CD4-positive, alpha-beta T cell treated with Interferon alpha-2 for 1 hour (primary cell): ENCODE measurements around the gene ODAD4.

ENCODE experiments used
- DNase-seq, 2 donors: peaks; one replicate each; pipeline ENCODE4 v3.0.0-alpha.2; 2020 to 2022

Gene ODAD4

DNA sequence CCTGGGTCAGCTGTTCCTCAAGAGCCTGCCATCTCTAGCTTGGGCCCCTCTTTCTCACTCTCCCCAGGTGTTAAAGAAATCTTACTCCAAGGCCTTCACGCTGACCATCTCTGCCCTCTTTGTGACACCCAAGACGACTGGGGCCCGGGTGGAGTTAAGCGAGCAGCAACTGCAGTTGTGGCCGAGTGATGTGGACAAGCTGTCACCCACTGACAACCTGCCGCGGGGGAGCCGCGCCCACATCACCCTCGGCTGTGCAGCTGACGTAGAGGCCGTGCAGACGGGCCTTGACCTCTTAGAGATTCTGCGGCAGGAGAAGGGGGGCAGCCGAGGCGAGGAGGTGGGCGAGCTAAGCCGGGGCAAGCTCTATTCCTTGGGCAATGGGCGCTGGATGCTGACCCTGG, 43.0 kb downstream of the ODAD4 start:
- no peak for DNase-seq

DNA sequence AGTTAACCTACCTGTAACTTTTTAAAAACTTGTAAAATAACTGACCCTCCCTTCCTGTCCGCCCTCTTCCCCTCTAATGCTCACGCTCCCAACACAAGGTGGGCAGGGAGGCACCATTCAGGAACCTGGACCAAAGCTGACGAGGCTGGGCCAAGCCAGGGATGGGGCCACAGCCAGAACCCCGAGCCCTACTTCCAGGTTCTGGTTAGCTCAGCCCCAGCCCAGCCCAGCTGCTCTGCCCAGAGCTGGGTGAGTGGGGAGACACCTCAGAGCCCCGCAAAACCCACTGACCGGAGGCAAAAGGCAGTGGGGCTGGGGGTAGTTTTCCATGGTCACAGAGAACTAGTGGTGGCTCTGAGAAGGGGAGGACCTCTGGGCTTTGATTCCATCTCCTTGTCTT, 43.6 kb downstream of the ODAD4 start:
- no peak for DNase-seq

DNA sequence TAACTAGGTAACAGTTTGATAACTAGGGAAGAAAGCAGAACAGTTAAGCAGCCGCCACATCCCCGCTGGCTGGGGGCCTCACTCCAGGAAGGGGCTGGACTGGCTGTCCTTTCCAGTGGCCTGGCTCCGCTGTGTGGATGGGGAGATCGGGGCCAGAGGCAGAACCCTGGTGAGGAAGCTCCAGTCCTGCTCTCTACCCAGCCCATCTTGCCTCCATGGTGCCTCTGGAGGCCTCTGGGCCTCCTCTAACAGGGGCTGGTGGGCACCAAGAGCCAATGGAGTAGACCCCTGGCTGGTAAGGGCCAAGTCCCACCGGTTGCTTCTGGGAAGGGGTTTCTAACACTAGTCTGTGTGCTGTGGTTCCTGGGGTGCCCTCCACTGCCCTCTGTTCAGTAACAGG, 44.2 kb downstream of the ODAD4 start:
- no peak for DNase-seq

DNA sequence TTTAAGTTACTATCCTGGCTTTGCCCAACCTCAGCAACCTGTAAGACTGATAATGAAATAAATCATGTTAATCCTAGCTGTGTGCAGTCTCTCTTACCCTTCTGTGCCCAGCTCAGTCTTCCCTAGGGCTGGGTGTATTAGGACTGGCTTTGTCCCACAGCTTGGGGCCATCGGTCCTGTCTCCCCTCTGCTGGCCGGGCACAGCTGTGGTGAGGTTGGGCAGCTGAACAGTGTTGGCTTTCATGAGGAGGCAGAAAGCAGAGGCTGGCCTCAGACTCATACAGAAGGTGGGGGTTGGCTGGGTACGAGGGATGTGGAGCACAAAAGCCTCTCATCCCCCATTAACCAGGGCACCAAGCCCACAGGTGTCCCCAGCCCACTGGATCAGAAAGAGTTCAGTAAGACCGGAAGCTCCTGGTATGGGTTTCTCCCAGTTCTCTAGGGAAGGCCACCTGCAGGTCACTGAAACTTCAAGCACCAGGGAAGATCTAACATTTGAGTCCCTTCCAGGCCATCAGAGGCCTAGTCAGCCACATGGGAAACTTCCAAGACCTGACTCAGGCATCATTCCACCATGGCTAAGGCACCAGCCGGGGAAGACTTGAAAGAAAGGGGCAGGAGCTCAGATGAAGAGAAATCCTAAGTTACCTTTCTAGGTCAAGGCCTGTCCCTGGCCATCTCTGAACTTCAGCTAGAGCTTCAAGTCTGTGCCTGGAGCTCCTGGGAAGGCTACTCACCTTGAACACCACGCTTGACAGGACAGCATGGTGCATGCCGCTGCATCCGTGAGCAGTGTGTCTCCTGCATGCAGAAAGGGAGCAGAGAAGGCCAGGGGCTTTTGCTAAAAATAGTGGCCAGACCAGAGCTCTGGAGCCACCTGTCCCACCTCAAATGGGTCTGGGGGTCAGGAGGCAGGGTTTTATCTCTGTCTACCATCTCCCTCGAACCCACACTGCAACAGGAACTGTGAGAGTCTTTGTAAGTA, 45.0 kb downstream of the ODAD4 start:
- no peak for DNase-seq

DNA sequence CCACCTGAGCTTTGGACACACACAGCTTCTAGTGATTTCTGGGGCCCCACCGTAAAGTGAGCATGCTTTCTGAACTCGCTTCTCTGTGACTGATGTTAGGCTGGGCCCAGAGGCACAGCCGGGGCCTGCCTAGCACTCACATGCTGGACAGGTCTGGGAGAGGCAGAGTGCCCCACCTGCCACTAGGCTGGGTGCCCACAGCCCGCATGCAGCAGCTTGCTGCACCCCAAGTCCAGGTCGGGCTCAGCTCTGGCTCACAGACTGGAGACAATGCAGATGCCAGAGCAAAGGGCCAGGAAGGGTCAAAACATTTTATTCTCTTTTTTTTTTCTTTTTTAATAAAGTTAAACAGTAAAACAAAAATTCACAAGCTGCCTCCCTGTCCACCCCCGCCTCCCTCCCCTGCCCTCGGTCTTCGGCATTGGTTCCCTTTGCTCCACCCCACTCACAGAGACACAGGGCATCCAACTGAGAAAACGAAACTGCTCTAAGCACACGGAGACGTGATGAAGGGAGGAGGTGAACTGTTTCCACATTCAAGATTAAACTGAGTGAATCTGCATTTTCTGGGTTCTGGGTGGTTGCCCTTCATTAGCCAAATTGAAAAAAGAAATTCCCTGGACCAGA, 45.8 kb downstream of the ODAD4 start:
- DNase-seq: no peak

DNA sequence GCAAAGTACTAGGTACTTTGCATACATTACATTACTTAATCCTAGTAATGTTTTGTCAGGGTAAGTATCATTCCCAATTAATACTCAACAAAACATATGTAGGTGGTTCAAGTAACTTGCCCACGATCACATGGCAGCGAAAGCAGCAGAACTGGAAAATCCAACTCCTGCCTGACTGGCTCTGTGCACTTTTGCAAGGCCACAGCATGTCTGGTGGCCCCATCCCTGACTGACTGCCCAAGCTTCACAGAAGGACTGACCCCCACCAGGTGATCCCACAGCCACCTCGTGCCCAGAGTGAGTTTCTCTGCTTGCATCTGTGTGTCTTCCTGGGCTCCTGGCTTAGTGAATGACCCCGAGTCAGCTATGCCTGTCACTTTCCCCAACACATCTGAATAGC, 47.6 kb downstream of the ODAD4 start:
- DNase-seq: no peak

DNA sequence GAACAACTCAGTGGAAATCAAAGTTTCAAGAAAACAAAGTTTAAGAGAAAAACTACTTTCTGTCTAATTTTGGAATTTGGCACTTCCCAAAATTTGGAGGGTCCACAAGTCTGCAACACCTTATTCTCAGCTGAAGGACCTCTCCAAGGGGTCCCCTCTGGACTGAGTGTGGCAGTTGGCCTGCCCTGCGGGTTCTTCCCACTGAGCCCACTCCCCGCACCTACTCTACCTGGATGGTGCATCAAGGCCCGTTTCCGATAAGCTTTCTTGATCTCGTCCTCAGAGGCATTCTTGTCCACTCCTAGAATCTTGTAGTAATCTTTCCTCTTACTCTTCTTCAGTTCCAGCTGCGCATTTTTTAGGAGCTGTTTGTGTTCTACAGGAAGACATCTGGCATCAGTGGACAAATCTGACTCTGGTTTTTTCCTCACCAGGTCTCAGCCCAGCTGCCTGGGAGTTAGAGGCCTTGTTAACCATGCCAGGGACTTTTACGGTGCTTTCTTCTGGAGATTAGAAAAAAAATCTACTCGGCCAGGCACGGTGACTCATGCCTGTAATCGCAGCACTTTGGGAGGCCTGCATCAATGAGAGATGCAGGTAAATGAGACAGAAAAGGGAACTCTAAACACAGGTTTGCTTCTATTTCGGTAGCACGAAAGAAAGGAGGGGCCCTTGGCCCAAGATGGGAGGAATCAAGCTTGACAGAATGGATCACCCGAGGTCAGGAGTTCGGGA, 51.8 kb downstream of the ODAD4 start:
- no peak for DNase-seq

DNA sequence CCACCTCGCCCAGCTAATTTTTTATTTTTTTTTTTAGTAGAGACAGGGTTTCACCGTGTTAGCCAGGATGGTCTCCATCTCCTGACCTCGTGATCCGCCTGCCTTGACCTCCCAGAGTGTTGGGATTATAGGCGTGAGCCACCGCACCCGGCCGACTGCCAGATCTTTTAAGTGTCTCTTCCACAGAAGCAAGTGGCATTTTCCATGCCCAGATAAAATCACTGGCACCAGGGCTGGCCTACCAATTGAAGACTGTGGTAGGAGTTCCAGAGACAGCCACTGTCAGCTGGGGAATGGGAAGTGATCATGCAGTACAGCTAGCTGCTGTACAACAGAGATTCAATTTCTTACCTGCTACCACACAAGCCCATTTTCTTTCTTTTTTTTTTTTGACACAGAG, 54.0 kb downstream of the ODAD4 start:
- no peak for DNase-seq

DNA sequence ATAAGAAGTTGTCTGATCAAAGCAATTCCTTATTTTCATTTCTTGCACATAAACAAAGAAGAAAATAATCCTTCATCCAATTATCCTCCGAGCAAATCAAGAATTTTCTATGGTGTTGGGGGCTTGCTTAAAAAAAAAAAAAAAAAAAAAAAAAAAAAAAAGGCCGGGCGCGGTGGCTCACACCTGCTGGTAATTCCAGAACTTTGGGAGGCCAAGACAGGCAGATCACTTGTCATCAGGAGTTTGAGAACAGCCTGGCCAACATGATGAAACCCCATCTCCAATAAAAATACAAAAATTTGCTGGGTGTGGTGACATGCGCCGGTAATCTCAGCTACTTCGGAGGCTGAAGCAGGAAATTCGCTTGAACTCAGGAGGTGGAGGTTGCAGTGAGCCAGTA, 55.5 kb downstream of the ODAD4 start:
- DNase-seq: no peak

DNA sequence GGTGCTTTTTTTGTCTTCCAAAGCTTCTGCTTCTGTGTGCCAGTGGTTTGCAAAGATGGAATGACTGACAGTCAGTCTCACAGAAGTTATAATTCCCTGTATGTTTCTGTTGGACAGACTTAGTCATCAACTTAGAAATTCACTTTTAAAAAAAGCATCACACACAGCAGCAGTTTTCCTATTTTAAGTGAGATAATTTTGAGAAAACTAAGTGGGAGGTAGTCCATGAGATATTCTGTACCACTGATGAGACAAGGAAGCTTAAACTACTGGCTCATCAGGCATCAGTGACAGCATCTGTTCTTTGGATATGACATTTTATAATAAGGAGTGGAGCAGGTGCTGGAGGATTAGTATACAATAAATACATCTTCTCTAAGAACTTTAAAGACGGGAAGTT, 56.2 kb downstream of the ODAD4 start:
- no peak for DNase-seq

DNA sequence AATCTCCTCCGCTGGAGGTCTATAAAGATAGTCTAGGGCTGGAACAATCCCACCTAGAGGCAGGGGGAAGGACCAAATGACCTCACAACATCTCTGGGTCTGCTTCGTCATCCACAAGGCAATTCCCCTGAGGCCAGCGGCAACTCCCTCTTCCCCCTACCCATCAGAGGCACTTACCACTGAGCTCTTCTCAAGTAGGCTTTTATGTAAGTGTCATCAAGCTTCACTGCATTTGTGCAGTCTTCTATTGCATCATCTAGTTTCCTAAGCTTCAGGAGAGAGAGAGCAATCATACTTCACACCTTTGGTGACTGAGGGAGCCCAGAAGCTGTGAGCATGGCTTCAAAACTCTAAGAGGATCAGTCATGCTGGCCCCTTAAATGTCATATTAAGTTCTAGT, 57.2 kb downstream of the ODAD4 start:
- DNase-seq: no peak

DNA sequence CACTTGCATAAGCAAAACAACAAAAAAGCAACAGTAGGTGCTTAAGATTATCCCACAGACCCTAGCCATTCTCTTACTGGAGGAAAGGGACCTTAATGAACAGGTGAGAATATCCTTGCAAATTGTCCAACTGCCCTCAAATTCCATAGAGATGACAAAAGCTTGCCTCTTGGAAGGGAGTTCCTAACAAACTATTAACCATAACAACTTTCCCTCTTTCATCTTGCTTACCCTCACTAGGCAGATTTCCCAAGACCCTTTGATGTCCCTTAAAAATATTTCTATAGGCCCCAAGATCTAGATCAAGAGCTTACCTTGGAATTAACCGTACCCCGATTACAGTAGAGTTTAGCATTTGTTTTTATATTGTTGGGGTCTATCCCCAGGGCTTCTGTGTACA, 58.0 kb downstream of the ODAD4 start:
- DNase-seq: no peak

DNA sequence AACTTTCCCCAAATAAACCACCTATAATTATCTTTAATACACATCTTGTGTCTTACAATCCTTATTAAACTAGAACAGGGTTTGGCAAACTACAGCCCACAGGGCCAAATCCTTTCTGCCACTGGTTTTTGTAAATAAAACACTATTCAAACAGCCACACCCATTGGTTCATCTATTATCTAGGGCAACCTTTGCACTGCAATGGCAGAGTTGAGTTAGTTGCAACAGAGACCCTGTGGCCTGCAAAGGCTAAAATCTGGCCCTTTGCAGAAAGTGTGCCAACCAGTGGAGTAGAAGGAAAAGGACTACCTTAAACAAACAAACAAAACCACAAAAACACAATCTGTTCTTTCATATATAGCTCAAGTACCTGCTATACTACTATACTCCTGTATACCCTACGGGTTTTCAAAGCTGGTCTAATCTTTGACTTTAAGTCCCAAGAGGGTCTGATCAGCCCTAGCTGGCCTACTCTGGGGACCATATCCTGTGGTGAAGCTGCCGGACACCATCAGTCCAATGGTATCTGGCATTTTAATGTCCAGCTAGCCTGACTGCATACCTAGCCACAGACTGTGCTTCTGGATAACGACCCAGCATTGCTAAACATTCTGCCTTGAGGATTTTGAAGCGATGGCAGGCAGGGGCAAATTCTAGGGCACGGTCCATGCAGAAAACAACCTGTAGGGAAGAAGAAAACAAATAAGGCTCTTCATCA, 59.4 kb downstream of the ODAD4 start:
- DNase-seq: no peak

DNA sequence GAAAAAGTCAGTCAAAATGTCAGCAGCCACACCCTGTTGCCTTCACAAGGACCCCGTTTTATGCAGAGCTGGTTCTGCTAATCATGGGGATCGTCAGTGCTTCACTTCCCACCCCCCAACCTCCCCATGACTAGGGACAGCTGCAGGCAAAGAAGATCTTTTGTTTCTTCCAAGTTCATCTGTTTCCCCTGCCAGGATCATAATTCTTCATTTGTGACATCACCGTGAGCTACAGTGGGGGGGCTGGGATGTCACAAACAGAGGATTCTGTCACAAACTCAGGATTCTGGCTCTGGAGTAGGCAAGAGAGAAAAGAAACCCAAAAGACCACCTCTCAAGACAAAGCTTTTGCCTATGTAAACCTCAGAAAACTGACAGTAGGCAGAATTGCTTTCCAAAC, 62.2 kb downstream of the ODAD4 start:
- no peak for DNase-seq

DNA sequence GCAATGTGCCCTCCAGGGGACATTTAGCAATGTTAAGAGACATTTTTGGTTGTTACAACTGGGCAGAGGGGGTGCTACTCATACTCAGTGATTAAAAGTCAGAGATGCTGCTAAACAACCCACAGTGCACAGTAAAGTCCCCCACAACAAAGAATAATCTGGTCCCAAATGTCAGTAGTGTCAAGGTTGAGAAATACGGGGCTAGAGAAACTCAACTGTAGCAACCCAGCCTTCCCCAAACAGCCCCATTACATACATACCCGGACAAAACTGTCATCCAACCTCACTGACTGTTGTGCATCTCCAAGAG, 66.4 kb downstream of the ODAD4 start:
- no peak for DNase-seq

DNA sequence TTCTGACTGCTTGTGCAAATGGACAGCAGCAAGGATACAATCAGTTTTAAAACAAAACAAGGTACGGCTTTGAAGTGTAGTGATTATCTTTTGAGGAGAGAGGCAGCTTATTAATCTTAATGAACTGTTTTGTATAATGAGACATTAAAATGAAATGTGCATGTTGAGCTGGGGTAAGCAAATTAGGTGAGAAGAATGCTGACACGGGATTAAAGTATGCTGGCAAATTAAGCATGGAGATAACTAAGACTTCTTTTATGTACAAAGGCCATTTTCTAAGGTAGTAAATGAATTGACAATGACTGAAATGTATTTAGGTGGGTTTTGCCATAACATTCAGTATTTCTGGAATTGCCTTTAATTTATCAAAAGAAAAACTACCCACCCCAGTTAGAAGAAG, 68.1 kb downstream of the ODAD4 start:
- no peak for DNase-seq

DNA sequence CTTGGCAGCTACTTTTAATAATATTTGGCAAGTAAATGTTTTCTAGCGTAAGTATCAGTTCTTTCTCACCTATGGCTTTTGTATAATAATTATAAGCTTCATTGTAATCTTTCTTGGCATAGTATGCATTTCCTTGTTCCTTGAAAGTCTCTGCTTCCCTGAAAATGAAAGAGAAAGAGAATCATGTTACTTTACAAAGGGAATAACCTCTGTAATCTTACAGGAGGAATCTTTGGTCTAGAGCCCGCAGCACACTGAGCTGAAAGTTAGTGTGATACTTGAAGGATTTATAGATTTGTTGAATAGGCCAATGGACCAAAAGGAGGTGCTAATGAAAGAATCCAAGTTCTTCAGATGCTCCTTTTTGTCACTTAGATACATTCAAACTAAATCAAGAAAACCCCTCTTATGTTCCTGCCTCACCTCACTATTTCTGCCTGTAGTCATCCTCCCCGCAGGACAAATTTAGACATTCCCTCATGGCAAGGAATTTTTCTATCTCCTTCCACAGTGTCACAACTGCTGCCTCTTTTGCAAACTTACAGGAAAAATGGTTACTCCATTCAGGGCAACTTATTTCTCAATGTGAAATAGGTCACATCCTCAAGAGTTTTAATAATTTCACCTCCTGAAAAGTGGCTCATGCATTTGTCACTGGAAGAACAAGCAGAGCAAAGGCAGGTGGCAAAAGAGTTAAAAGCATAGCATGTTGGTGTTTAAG, 70.2 kb downstream of the ODAD4 start:
- no peak for DNase-seq

DNA sequence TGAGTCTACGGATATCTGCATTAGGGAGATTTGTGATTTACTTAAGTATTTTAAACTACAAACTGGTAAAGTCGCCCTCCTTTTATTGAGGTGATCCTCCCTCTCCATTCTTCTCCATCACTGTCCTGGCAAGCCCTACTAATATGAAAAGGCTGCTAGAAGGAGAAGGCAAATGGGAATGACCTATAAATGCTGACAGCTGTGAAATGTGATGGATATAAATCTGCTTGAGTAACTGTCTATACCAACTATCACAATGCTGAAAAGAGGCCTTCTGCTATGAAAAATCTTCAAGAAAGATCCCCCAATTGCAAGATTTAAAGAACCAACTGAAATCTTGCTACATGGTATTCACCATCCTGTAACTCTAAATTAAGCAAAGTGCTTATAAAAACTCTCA, 71.3 kb downstream of the ODAD4 start:
- no peak for DNase-seq

DNA sequence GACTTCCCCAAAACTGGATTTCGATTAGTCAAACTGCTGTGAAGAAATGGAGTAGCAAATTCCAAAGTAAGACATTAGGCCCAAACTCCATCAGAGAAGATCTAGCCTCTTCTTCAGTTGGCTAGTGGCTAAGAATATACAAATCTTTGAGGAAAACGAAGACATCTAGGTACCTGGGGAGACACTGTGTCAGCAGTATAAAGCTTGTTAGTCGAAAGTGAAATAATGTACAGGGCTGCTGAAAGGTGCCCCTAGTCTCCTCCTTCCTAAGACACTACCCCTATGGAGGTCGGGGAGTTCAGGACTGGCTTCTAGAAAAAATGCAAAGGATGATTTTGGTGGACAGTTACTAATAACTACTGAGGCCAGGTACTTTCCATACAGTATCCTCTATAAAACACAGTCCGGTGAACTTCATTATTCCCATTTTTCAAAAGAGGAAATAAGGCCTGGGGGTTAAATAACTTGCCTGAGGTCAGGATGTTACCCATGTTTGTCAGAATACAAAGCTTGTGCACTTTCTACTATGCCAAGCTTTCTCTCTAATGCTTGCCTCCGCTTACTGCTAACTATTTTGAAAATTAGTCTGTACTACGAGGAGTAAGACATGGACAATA, 71.9 kb downstream of the ODAD4 start:
- DNase-seq: no peak

DNA sequence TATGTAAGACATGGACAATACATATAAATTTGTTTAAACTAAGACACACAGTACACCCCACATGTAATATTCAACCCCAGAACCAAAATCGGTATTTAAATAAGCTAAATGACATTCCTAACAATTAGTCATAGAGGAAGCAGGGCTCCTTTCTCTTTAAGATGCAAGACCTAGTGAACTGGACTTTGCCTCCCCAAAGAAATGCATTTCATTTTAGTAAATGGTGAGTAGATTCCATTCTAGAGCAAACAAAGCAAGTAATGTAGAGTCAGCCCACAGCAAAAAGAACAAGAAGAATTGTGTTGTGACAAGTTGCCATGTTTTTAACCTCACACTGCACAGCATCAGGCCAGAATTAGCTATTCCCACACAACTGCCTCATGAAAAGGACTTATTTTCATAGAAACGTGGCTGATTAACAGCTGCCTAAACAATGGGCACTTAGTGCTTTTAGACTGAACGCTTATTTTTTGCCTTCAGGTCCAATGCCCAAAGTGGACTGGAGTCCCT, 72.4 kb downstream of the ODAD4 start:
- DNase-seq: no peak

DNA sequence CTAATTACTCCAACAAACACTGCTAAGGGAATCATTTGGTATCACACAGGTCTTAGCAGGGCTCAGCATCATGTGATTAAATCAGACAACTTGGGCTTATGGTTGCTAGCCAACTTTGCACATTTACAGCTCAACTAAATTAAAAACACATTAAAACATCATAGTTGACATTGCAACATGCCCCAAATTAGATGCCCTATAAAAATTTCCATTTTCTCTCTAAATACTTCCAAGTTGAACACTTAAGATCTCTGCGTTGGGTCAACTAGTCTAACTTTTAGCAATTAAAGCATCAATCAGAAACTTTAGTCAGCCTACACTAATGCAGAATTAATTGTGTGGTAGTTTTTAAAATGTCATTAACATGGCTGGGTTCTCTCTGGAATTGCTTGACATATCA, 74.7 kb downstream of the ODAD4 start:
- DNase-seq: no peak

DNA sequence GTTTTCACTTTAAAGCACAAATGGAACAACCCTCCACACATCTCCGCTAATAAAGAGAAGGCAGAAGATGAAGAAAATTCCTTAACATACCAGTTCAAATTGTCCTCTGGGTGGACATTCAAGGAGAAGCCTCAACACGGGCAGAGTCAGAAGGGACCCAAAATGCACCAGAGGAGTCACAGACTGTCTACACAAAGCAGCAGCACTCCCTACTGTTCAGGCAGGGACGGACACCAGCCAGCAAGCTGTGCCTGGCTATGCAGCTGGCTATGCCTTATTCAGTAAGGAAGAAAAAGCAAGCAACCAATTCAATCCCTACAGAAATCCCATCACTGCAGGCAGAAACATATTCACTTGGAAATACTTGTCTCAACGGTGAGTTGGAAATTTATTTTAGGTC, 78.8 kb downstream of the ODAD4 start:
- DNase-seq: no peak
